Astrocyte (in vitro differentiated cells and primary cell): ENCODE results near the gene TMEM63A. TPM values are rescaled to one million over a fixed set of nuclear protein-coding genes. Genes with fewer than 3 reads are reported as not detected.

ENCODE experiments used
- DNase-seq: peaks from one replicate; pipeline ENCODE4 v3.0.0-alpha.2; 2010; ENCODE audit warnings: low read depth
- FAIRE-seq: peaks from 2 replicates; lab custom pipeline; 2011; peaks lifted over from hg19 to GRCh38; lab: Jason Lieb, UNC
- H2AFZ ChIP-seq: 2 replicates; pipeline ENCODE4 v1.6.0; 2012; ENCODE audit warnings: low read depth, low read length, inconsistent platforms
- H3K27ac ChIP-seq: 2 replicates; pipeline ENCODE4 v1.5.1; 2011; ENCODE audit warnings: low read depth, low read length, inconsistent platforms
- H3K27me3 ChIP-seq: 2 replicates; pipeline ENCODE4 v1.6.0; 2011; ENCODE audit warnings: low read length, inconsistent platforms; ENCODE audit not compliant: insufficient read depth
- H3K36me3 ChIP-seq: 2 replicates; pipeline ENCODE4 v1.5.1; 2011; ENCODE audit warnings: low read length, inconsistent platforms; ENCODE audit not compliant: insufficient read depth
- H3K4me1 ChIP-seq: 2 replicates; pipeline ENCODE4 v1.5.1; 2011; ENCODE audit warnings: low read length, inconsistent platforms; ENCODE audit not compliant: insufficient read depth
- H3K4me2 ChIP-seq: 2 replicates; pipeline ENCODE4 v1.6.0; 2012; ENCODE audit warnings: low read length, inconsistent platforms
- H3K4me3 ChIP-seq: 2 replicates; pipeline ENCODE4 v1.5.1; 2011; ENCODE audit warnings: low read depth, mild to moderate bottlenecking, low read length, inconsistent platforms; ENCODE audit not compliant: insufficient read depth
- H3K79me2 ChIP-seq: 2 replicates; pipeline ENCODE4 v1.6.0; 2012; ENCODE audit warnings: mild to moderate bottlenecking, low read length, inconsistent platforms; ENCODE audit not compliant: insufficient read depth
- H3K9ac ChIP-seq: 2 replicates; pipeline ENCODE4 v1.6.0; 2012; ENCODE audit warnings: mild to moderate bottlenecking, low read length, inconsistent platforms
- H3K9me3 ChIP-seq: 2 replicates; pipeline ENCODE4 v1.5.1; 2012; ENCODE audit warnings: low read depth, mild to moderate bottlenecking, low read length, inconsistent platforms; ENCODE audit not compliant: insufficient read depth
- H4K20me1 ChIP-seq: 2 replicates; pipeline ENCODE4 v1.6.0; 2012; ENCODE audit warnings: low read length, inconsistent platforms; ENCODE audit not compliant: insufficient read depth
- H3K27ac Mint-ChIP-seq: one replicate; pipeline ENCODE4 v1.8.0; 2021; ENCODE audit warnings: mild to moderate bottlenecking, mixed read lengths; ENCODE audit not compliant: unreplicated experiment
- H3K27me3 Mint-ChIP-seq: one replicate; pipeline ENCODE4 v1.8.0; 2021; ENCODE audit warnings: low read depth, mixed read lengths; ENCODE audit not compliant: unreplicated experiment
- H3K36me3 Mint-ChIP-seq: one replicate; pipeline ENCODE4 v1.8.0; 2021; ENCODE audit warnings: low read depth, mixed read lengths; ENCODE audit not compliant: unreplicated experiment
- H3K4me1 Mint-ChIP-seq: one replicate; pipeline ENCODE4 v1.8.0; 2021; ENCODE audit warnings: low read depth, mixed read lengths; ENCODE audit not compliant: unreplicated experiment
- H3K4me3 Mint-ChIP-seq: one replicate; pipeline ENCODE4 v1.8.0; 2021; ENCODE audit warnings: mild to moderate bottlenecking, moderate library complexity, mixed read lengths; ENCODE audit not compliant: unreplicated experiment
- H3K9me3 Mint-ChIP-seq: one replicate; pipeline ENCODE4 v1.8.0; 2021; ENCODE audit warnings: mild to moderate bottlenecking, mixed read lengths; ENCODE audit not compliant: unreplicated experiment
- EZH2 ChIP-seq: IDR thresholded peaks from 2 replicates; pipeline ENCODE4 v1.6.1; 2012; ENCODE audit warnings: mild to moderate bottlenecking, low read length, inconsistent platforms; ENCODE audit not compliant: insufficient read depth
- total RNA-seq: library from RNA; stranded (reverse); gene quantifications from 2 replicates; pipeline ENCODE4 v1.2.1, GENCODE V29; 2021
- TF ChIP-seq, protein P1 (sequence below): IDR thresholded peaks from 2 replicates; pipeline ENCODE4 v1.5.1; 2011; ENCODE audit warnings: low read depth, mild to moderate bottlenecking, inconsistent platforms, low read length, moderate library complexity; ENCODE audit not compliant: insufficient read depth

Gene TMEM63A
- total RNA-seq, 1 donor from 2014 or later, result 28.7 TPM

DNA sequence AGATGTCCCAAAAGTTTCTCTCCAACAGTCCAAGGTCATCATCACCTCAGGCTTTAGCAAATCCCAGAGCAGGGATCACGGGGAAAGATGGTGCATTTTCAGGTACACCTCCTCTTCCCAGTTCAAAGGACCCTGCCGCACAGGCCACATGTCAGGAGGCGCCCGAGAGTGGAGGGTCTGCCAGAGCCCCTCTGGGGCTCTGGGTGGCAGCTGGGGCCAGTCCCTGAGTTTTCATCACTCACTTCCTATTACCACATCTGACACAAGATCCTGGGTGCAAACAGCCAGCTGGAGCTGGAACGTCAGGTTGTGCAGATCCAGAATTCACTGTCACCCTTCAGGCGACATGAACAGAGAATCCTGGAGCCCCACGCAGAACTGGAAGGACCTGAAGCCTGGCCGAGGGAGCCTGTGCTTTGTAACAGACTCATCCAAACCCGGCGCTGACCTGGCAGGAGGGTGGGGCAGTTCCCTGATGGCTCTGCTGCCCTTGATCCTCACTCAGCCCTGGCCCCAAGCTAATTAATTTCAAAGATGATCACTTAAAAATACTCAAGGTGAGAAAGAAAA lies 8.8 kb downstream of the TMEM63A start:
- Histone ChIP-seq H3K9ac (no peak overlapping the region), H3K79me2 (no peaks in the 10 kb centered on the region), H3K4me2 (no peak overlapping the region), H3K4me1 (peaks cover 15% of the 10 kb centered on the region), H3K36me3 (no peaks in the 10 kb centered on the region), H3K27me3 (no peaks in the 10 kb centered on the region), H3K9me3 (no peaks in the 10 kb centered on the region), H3K27ac (no peak overlapping the region), H3K4me3 (no peak overlapping the region), H4K20me1 (peaks cover 41% of the 10 kb centered on the region), H2AFZ (no peak overlapping the region)
- FAIRE-seq (no peak), DNase-seq (no peak)
- no peaks in the 10 kb centered on the region for H3K9me3 Mint-ChIP-seq
- H3K36me3 Mint-ChIP-seq, result peaks cover 28% of the 10 kb centered on the region
- H3K27ac Mint-ChIP-seq, result no peak overlapping the region
- TF ChIP-seq EZH2, result no peak
- TF ChIP-seq, protein P1, sequence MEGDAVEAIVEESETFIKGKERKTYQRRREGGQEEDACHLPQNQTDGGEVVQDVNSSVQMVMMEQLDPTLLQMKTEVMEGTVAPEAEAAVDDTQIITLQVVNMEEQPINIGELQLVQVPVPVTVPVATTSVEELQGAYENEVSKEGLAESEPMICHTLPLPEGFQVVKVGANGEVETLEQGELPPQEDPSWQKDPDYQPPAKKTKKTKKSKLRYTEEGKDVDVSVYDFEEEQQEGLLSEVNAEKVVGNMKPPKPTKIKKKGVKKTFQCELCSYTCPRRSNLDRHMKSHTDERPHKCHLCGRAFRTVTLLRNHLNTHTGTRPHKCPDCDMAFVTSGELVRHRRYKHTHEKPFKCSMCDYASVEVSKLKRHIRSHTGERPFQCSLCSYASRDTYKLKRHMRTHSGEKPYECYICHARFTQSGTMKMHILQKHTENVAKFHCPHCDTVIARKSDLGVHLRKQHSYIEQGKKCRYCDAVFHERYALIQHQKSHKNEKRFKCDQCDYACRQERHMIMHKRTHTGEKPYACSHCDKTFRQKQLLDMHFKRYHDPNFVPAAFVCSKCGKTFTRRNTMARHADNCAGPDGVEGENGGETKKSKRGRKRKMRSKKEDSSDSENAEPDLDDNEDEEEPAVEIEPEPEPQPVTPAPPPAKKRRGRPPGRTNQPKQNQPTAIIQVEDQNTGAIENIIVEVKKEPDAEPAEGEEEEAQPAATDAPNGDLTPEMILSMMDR, result no peak
- H3K4me3 Mint-ChIP-seq, result no peak overlapping the region
- H3K27me3 Mint-ChIP-seq, result no peaks in the 10 kb centered on the region
- H3K4me1 Mint-ChIP-seq, result peaks cover 11% of the 10 kb centered on the region

DNA sequence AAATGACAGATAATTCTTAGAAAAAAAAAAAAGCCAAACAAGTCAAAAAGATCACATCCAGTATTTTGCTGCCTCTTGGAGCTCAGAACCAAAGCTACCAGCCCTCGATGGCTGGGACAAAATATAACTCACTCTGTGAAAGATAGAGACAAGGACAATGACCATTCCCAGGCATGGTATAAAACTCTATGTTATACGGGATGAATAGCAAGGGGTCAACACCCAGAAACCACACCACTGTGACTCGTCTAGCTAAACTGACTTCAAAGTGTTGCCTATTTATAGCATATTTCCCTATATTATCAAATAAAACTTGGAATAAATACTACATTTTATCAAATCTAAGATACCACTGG lies 10.1 kb downstream of the TMEM63A start:
- H3K4me2 ChIP-seq, result peak overlapping the region; percentile 17
- DNase-seq (no peak), FAIRE-seq (no peak)
- H3K9me3 ChIP-seq, result no peaks in the 10 kb centered on the region
- H3K79me2 ChIP-seq, result no peaks in the 10 kb centered on the region
- no peak overlapping the region for H3K27ac ChIP-seq
- no peak for TF ChIP-seq EZH2
- TF ChIP-seq, protein P1, result no peak
- no peak overlapping the region for H3K27ac Mint-ChIP-seq
- no peaks in the 10 kb centered on the region for H3K36me3 ChIP-seq
- H4K20me1 ChIP-seq, result peaks cover 27% of the 10 kb centered on the region
- no peaks in the 10 kb centered on the region for H3K9me3 Mint-ChIP-seq
- H2AFZ ChIP-seq, result no peak overlapping the region
- H3K27me3 Mint-ChIP-seq, result no peaks in the 10 kb centered on the region
- H3K4me3 ChIP-seq, result no peak overlapping the region
- no peaks in the 10 kb centered on the region for H3K27me3 ChIP-seq
- H3K4me3 Mint-ChIP-seq, result no peak overlapping the region
- no peak overlapping the region for H3K9ac ChIP-seq
- peaks cover 15% of the 10 kb centered on the region for H3K4me1 ChIP-seq
- H3K4me1 Mint-ChIP-seq, result peaks cover 7% of the 10 kb centered on the region
- H3K36me3 Mint-ChIP-seq, result peaks cover 35% of the 10 kb centered on the region

DNA sequence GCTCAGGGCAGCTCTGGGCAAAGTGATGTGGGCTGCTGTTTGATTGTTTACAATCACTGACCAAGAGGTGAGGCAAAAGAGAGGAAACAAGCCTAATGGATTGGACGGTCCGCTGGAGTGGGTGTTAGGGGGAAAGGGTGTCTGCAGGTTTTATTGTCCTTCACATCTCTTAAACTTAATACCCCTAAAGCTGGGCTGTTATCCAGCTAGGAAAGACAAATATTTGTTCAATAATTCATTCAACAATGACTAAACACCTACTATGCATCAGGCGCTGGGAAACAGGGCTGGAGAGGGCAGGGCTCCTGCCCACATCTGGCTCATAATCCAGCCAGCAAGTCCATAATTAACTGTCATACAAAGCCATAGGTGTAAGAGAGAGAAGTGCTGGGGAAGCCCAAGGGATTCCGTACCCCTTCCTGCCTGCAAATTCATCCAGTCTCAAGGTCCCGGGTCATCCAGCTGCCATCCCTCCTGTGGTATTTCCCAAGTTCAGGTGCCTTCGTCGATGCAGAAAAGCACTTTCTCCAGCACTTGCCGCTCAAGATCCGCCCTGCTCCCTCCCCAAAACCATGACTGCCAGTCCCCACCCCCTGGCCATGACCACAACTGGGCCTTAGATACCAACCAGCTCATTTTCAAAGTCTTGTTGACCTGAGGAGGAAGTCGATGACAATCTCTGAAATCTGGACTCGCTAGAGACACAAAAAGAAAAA lies 10.7 kb downstream of the TMEM63A start:
- no peak overlapping the region for H3K27ac Mint-ChIP-seq
- no peak for DNase-seq

More for the DNA sequence above, 10.7 kb downstream of the TMEM63A start:
- H3K36me3 Mint-ChIP-seq, result peaks cover 37% of the 10 kb centered on the region
- no peak overlapping the region for H3K4me3 Mint-ChIP-seq
- no peaks in the 10 kb centered on the region for H3K27me3 Mint-ChIP-seq
- no peak overlapping the region for H2AFZ ChIP-seq
- TF ChIP-seq, protein P1, result no peak
- TF ChIP-seq EZH2, result no peak
- H3K79me2 ChIP-seq, result no peaks in the 10 kb centered on the region
- H3K9me3 ChIP-seq, result no peaks in the 10 kb centered on the region
- H3K9ac ChIP-seq, result no peak overlapping the region
- H3K27ac ChIP-seq, result no peak overlapping the region
- H3K4me1 Mint-ChIP-seq, result peaks cover 7% of the 10 kb centered on the region
- no peak for FAIRE-seq
- peak overlapping the region; percentile 17 for H3K4me2 ChIP-seq
- H3K4me1 ChIP-seq, result peaks cover 17% of the 10 kb centered on the region
- H3K4me3 ChIP-seq, result no peak overlapping the region
- no peaks in the 10 kb centered on the region for H3K9me3 Mint-ChIP-seq
- H3K36me3 ChIP-seq, result no peaks in the 10 kb centered on the region
- H3K27me3 ChIP-seq, result no peaks in the 10 kb centered on the region
- peaks cover 27% of the 10 kb centered on the region for H4K20me1 ChIP-seq
